Heart right ventricle (tissue), 16 donors: ENCODE results near the gene CTAGE1. TPM values are rescaled to one million over a fixed set of nuclear protein-coding genes. Genes with fewer than 3 reads are reported as not detected.

Source experiments
- ATAC-seq, 8 donors: fragments of 200-7000 bp; cut with Tn5 transposase; one replicate each; pipeline ENCODE4 v1.9.1; 2020; ENCODE audit warnings: mild to moderate bottlenecking in 8 of 8, moderate library complexity in 8 of 8, moderate number of reproducible peaks in 1 of 8
- DNase-seq, 2 donors: peaks; one replicate each; pipeline ENCODE4 v3.0.0-alpha.2; 2020
- H3K27ac ChIP-seq, 10 donors: fragments of 200-600 bp; sonication (generic) in 2 of 10; one replicate each; pipeline versions ENCODE4 v1.5.0 to v1.8.0; 2020 to 2022; ENCODE audit warnings: mild to moderate bottlenecking in 3 of 10
- H3K27me3 ChIP-seq, 7 donors: fragments of 200-600 bp; one replicate each; pipeline ENCODE4 v1.8.0; 2021 to 2022; ENCODE audit warnings: mild to moderate bottlenecking in 2 of 7
- H3K36me3 ChIP-seq, 9 donors: fragments of 200-600 bp; sonication (generic) in 1 of 9; one replicate each; pipeline versions ENCODE4 v1.5.0 to v1.8.0; 2020 to 2022; ENCODE audit warnings: mild to moderate bottlenecking in 2 of 9
- H3K4me1 ChIP-seq, 9 donors: fragments of 200-600 bp; sonication (generic) in 1 of 9; one replicate each; pipeline versions ENCODE4 v1.5.0 to v1.8.0; 2020 to 2022; ENCODE audit warnings: mild to moderate bottlenecking in 4 of 9
- H3K4me3 ChIP-seq, 10 donors: fragments of 200-600 bp; sonication (generic) in 2 of 10; one replicate each; pipeline versions ENCODE4 v1.5.0 to v1.8.0; 2020 to 2022; ENCODE audit warnings: mild to moderate bottlenecking in 7 of 10, moderate library complexity in 2 of 10
- H3K9me3 ChIP-seq, 11 donors: fragments of 200-600 bp in 10 of 11; sonication (generic) in 2 of 11; one replicate each; pipeline versions ENCODE4 v1.5.0 to v1.8.0; 2013 to 2022; ENCODE audit warnings: mild to moderate bottlenecking in 2 of 11, control low read depth in 1 of 11, moderate library complexity in 1 of 11
- CTCF ChIP-seq, 9 donors: fragments of 200-600 bp; sonication (generic) in 2 of 9; IDR thresholded peaks; one replicate each; pipeline versions ENCODE4 v1.5.0 to v1.8.0; 2021 to 2022; ENCODE audit warnings: antibody characterized with exemption in 9 of 9, mild to moderate bottlenecking in 5 of 9, moderate library complexity in 1 of 9
- WGBS, 2 donors: extraction: QIAGEN DNeasy Blood & Tissue Kit; methylation state at CpG; one replicate each; pipeline ENCODE4 v1.1.7; 2013; ENCODE audit warnings: inconsistent platforms in 1 of 2; 5-methylcytosine and 5-hydroxymethylcytosine counted together
- intact Hi-C, 10 donors: fragments of 100-400 bp; cut with DNase I; formaldehyde crosslinking; loops; one replicate each; pipeline versions ENCODE4 v1.11.1 to v1.14.2; 2022
- polyA plus RNA-seq, 2 donors: library from polyadenylated mRNA; stranded (reverse); fragments of 200-250 nt; gene quantifications; one replicate each; pipeline ENCODE4 v1.2.3, GENCODE V29; 2013
- total RNA-seq, 10 donors: library from RNA; stranded (reverse); fragmentation: NEBNext Ultra II Directional in 3 of 10; extraction: Animal tissue kit (Norgen Biotek cat#: 25700) in 3 of 10; gene quantifications; one replicate each; pipeline versions ENCODE4 v1.2.1 to v1.2.4, GENCODE V29; 2021 to 2023
- donor health status: Arrhythmogenic right ventricular cardiomyopathy.
- donor health status: ischemic (EF 13 %, LVEDD 7.1; RV severe dilation, severe dysfunction).
- donor health status: healthy with polysubstance abuse.
- donor health status: DM: no; HTN: yes; CAD: no.
- donor health status: DM: no; HTN: no; CAD: no.
- donor health status: ischemic (EF 25% LVEDD 6.9; RV normal size, moderate dysfunction).
- donor health status: ischemic (EF 25% LVEDD 5.7; RV mildly dilated, moderate dysfunction).
- donor health status: healthy.
- donor health status: DM: yes; HTN: yes; CAD: no.
- donor health status: Ischemic cardiomyopathy.
- donor health status: ischemic (EF 35%, LVEDD 5.7; RV mildly dilated, moderate dysfunction).
- donor health status: nonischemic (EF 11% LVEDD 7.7; RV severe dilation, severe dysfunction).
- donor health status: DM: yes; HTN: yes; CAD: no.
- donor health status: PGD.
- donor health status: ischemic (EF 29% LVEDD 5.4; RV normal size, mild dysfunction).
- donor health status: nonischemic (EF 23%, LVEDD 6.1; RV moderate dilation, normal function).

The CTAGE1 gene
- total and polyA plus RNA-seq, 12 donors: 0.07 to 0.10 TPM; not detected in 10

GRCh38 chr18:22420652-22421051 lies 2.9 kb upstream of the CTAGE1 start:
- H3K4me3 ChIP-seq: no peak overlapping the region
- no peaks in the 10 kb centered on the region for H3K27me3 ChIP-seq
- no peak overlapping the region for H3K27ac ChIP-seq
- peaks cover 0 to 18% (median 13%) of the 10 kb centered on the region in 9 donors for H3K4me1 ChIP-seq
- DNase-seq: no peak
- intact Hi-C loops: no loop called here
- peaks cover 0 to 3% (median 0%) of the 10 kb centered on the region in 11 donors for H3K9me3 ChIP-seq
- no peak for TF ChIP-seq CTCF (IDR thresholded peaks at IDR 0.05)
- no peak for ATAC-seq
- no peaks in the 10 kb centered on the region for H3K36me3 ChIP-seq
- WGBS, 2 donors: 96% methylated on average over 2 of the region's 2 CpGs

GRCh38 chr18:22412176-22412911 lies 5.4 kb downstream of the CTAGE1 start:
- ATAC-seq: no peak
- DNase-seq: no peak
- H3K9me3 ChIP-seq: no peaks in the 10 kb centered on the region
- no peak overlapping the region for H3K27ac ChIP-seq
- 75 to 82% methylated on average over 4 of the region's 4 CpGs for WGBS, 2 donors
- H3K4me3 ChIP-seq: no peak overlapping the region
- intact Hi-C loops: no loop called here
- H3K36me3 ChIP-seq: no peaks in the 10 kb centered on the region
- no peaks in the 10 kb centered on the region for H3K27me3 ChIP-seq
- peaks cover 0 to 13% (median 5%) of the 10 kb centered on the region in 9 donors for H3K4me1 ChIP-seq
- no peak for TF ChIP-seq CTCF (IDR thresholded peaks at IDR 0.05)

DNA sequence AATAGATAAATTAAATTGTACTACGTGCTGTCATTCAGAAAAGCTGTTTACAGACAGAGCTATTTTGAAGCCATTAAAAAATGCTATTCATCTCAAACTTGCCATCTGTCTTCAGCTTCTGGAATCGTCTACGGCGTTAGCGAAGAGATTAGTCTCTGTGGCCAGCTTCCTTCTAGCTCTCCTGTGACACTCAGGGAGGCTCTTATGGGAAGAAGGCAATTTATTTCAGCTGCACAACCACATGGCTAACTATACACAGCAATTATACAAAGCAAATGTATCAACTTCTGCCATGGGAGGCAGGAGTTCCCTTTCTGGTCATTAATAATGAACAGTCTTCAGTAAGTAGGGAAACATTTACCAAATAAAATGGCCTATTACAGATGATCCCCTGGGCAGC lies 6.3 kb downstream of the CTAGE1 start:
- intact Hi-C loops: no loop called here
- DNase-seq (no peak), ATAC-seq (peak in 3 of 8 donors; percentile 11 to 64 (median 39))
- WGBS, 2 donors: 35 to 41% methylated on average over 5 of the region's 5 CpGs
- TF ChIP-seq CTCF (IDR thresholded peaks at IDR 0.05): peak in 1 of 9 donors; percentile 18
- no peak overlapping the region for H3K27ac ChIP-seq
- no peaks in the 10 kb centered on the region for H3K9me3 ChIP-seq
- H3K4me3 ChIP-seq: no peak overlapping the region
- H3K4me1 ChIP-seq: peaks cover 0 to 13% (median 5%) of the 10 kb centered on the region in 9 donors
- H3K27me3 ChIP-seq: no peaks in the 10 kb centered on the region
- no peaks in the 10 kb centered on the region for H3K36me3 ChIP-seq

DNA sequence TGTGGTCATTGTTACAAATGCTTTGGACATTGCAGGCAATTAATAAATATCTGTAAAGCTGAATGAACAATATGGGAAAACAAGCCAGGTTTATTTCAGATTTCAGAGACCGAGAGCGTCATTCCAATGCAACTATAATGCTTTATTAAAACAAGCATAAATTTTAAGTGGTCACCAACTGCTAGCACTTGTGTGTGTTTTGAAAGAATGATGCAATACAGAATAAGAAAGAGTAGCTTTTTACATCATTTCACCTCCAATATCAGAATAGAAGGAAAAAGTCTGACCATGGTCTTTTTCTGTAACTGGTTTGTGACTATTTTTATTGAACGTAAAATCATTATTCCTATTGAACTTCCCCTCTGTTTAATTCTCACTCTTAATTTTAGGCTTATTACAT lies 7.6 kb downstream of the CTAGE1 start:
- TF ChIP-seq CTCF (IDR thresholded peaks at IDR 0.05): no peak
- WGBS, 2 donors: 97% methylated on average over 3 of the region's 3 CpGs
- H3K4me3 ChIP-seq: no peak overlapping the region
- no peak for ATAC-seq
- H3K27ac ChIP-seq: no peak overlapping the region
- no peaks in the 10 kb centered on the region for H3K27me3 ChIP-seq
- H3K9me3 ChIP-seq: peaks cover 0 to 13% (median 5%) of the 10 kb centered on the region in 11 donors
- DNase-seq: no peak
- H3K4me1 ChIP-seq: peaks cover 0 to 13% (median 5%) of the 10 kb centered on the region in 9 donors
- intact Hi-C loops: no loop called here
- H3K36me3 ChIP-seq: no peaks in the 10 kb centered on the region
